Lower leg skin (tissue), 4 donors: ENCODE measurements around the gene SF3B2. TPM values are rescaled to one million over a fixed set of nuclear protein-coding genes. Genes with fewer than 3 reads are reported as not detected.

Experiments
- DNase-seq, 2 donors: peaks; one replicate each; pipeline ENCODE4 v3.0.0-alpha.2; 2019; ENCODE audit warnings: low spot score in 2 of 2
- H3K4me3 ChIP-seq: fragments of 200-600 bp; sonication (generic); 2 replicates; pipeline ENCODE4 v1.5.1; 2017; ENCODE audit warnings: mild to moderate bottlenecking, low read depth; ENCODE audit not compliant: poor library complexity, severe bottlenecking
- POLR2A ChIP-seq, 2 donors: fragments of 450-650 bp; IDR thresholded peaks; one replicate each; pipeline ENCODE4 v1.6.1; 2016 to 2017; ENCODE audit warnings: antibody characterized with exemption in 2 of 2, mild to moderate bottlenecking in 1 of 2, moderate library complexity in 1 of 2
- WGBS, 2 donors: methylation state at CpG; one replicate each; pipeline ENCODE4 v1.1.5; 2018; 5-methylcytosine and 5-hydroxymethylcytosine counted together
- intact Hi-C: fragments of 100-400 bp; cut with DNase I; formaldehyde crosslinking; loops from one replicate; pipeline ENCODE4 v1.15.0; 2023; ENCODE audit warnings: low total_unique reads
- total RNA-seq, 4 donors: library from RNA; depleted of rRNA; stranded (reverse); fragments of >200 nt; gene quantifications; one replicate each; pipeline ENCODE4 v1.1.0, GENCODE V29; 2016
- TF ChIP-seq, protein P1 (sequence below), 3 donors: fragments of 450-650 bp; IDR thresholded peaks; one replicate each; pipeline ENCODE4 v1.5.1; 2016; ENCODE audit warnings: antibody characterized with exemption in 3 of 3, mild to moderate bottlenecking in 3 of 3, moderate library complexity in 2 of 3

Gene SF3B2
- total RNA-seq, 4 donors from 2014 or later: 94.3 to 160 (median 114) TPM

- WGBS, 2 donors: 1 to 2% methylated on average over 16 to 27 of the region's 60 CpGs
Observed at GRCh38 chr11:66070604-66071380, 18.6 kb downstream of the SF3B2 start.

DNA sequence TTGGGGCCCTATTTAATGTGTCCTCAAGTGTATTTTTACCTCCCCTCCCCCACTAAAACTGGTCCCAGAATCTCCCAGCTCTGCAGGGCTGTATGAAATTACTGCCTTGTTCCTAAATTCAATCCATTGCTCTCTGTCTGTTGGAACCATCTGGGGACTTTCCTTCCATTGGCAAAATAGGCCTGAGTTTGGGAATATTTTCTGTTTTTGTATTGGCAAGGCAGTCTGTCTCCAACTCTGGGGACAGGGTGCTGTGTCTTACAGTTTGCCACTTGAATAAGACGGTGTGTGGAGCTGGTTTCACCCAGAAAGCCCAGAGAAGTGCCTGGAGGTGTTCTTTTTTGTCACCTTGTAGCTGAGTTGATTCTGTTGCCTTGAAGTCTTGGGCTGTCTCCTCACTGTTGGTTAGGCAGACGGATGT lies 19.2 kb downstream of the SF3B2 start:
- intact Hi-C loops: loop anchor here (10.0 kb wide), 1 partner anchor 63 kb away; no protein-coding TSS in a partner anchor
- no peak overlapping the region for H3K4me3 ChIP-seq
- 23 to 29% methylated on average over 2 of the region's 2 CpGs for WGBS, 2 donors
- peak in 1 of 2 donors; percentile 74 for DNase-seq
- no peak for TF ChIP-seq POLR2A (IDR thresholded peaks at IDR 0.05)
- TF ChIP-seq, protein P1, sequence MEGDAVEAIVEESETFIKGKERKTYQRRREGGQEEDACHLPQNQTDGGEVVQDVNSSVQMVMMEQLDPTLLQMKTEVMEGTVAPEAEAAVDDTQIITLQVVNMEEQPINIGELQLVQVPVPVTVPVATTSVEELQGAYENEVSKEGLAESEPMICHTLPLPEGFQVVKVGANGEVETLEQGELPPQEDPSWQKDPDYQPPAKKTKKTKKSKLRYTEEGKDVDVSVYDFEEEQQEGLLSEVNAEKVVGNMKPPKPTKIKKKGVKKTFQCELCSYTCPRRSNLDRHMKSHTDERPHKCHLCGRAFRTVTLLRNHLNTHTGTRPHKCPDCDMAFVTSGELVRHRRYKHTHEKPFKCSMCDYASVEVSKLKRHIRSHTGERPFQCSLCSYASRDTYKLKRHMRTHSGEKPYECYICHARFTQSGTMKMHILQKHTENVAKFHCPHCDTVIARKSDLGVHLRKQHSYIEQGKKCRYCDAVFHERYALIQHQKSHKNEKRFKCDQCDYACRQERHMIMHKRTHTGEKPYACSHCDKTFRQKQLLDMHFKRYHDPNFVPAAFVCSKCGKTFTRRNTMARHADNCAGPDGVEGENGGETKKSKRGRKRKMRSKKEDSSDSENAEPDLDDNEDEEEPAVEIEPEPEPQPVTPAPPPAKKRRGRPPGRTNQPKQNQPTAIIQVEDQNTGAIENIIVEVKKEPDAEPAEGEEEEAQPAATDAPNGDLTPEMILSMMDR (IDR thresholded peaks at IDR 0.05): no peak

More at GRCh38 chr11:66070604-66071380, 18.6 kb downstream of the SF3B2 start:
- H3K4me3 ChIP-seq: peak overlapping the region; percentile 88
- intact Hi-C loops: loop anchor here (10.0 kb wide), 1 partner anchor 64 kb away; no protein-coding TSS in a partner anchor
- DNase-seq: peak; percentile 50 to 92
- TF ChIP-seq, protein P1 (IDR thresholded peaks at IDR 0.05): no peak
- no peak for TF ChIP-seq POLR2A (IDR thresholded peaks at IDR 0.05)

GRCh38 chr11:66072081-66072480 lies 19.9 kb downstream of the SF3B2 start:
- no peak overlapping the region for H3K4me3 ChIP-seq
- no peak for DNase-seq
- WGBS, 2 donors: 90 to 93% methylated on average over 3 of the region's 3 CpGs
- TF ChIP-seq POLR2A (IDR thresholded peaks at IDR 0.05): no peak
- TF ChIP-seq, protein P1 (IDR thresholded peaks at IDR 0.05): no peak
- intact Hi-C loops: loop anchor here (10.0 kb wide), 1 partner anchor 63 kb away; no protein-coding TSS in a partner anchor

DNA sequence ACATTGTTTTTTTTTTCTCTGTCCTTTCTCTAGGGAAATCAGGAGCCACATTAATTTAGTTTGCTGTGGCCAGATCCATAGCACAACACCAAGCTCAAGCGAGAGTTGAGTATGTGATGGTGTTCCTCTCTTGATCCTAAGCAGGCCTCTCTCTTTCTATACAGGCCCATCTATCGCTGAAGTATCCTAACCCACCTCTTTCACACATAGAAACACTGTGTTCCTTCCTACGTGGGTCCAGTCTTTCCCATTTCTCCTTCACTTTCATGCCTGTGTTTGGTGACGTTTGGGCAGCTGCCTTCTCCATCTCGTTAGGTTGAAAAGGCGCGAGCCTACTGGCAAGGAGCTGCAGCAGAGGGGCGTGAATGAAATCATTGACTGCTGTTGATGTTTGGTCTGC lies 20.4 kb downstream of the SF3B2 start:
- WGBS, 2 donors: 77 to 82% methylated on average over 8 of the region's 8 CpGs
- no peak for DNase-seq
- intact Hi-C loops: loop anchor here (10.0 kb wide), 1 partner anchor 62 kb away; no protein-coding TSS in a partner anchor
- no peak overlapping the region for H3K4me3 ChIP-seq
- no peak for TF ChIP-seq POLR2A (IDR thresholded peaks at IDR 0.05)
- TF ChIP-seq, protein P1 (IDR thresholded peaks at IDR 0.05): no peak

- TF ChIP-seq, protein P1 (IDR thresholded peaks at IDR 0.05): no peak
- no peak for TF ChIP-seq POLR2A (IDR thresholded peaks at IDR 0.05)
- no peak for DNase-seq
- 92 to 93% methylated on average over 1 of the region's 1 CpG for WGBS, 2 donors
- intact Hi-C loops: loop anchor here (10.0 kb wide), 1 partner anchor 61 kb away; no protein-coding TSS in a partner anchor
- no peak overlapping the region for H3K4me3 ChIP-seq
Observed at GRCh38 chr11:66073669-66074068, 21.5 kb downstream of the SF3B2 start.
